Endothelial cell (in vitro differentiated cells): Measurements from ENCODE around the gene ADAMTS16. TPM values are rescaled to one million over a fixed set of nuclear protein-coding genes. Genes with fewer than 3 reads are reported as not detected.

Experiments
- DNase-seq: peaks from one replicate; pipeline ENCODE4 v3.0.0; 2021; ENCODE audit warnings: low spot score
- H3K27ac Mint-ChIP-seq: one replicate; pipeline ENCODE4 v1.8.0; 2021; ENCODE audit warnings: mixed read lengths, inconsistent platforms; ENCODE audit not compliant: unreplicated experiment
- H3K27me3 Mint-ChIP-seq: one replicate; pipeline ENCODE4 v1.8.0; 2021; ENCODE audit warnings: mild to moderate bottlenecking, moderate library complexity, mixed read lengths, inconsistent platforms; ENCODE audit not compliant: unreplicated experiment
- H3K36me3 Mint-ChIP-seq: one replicate; pipeline ENCODE4 v1.8.0; 2021; ENCODE audit warnings: mild to moderate bottlenecking, low read depth, mixed read lengths, inconsistent platforms; ENCODE audit not compliant: unreplicated experiment
- H3K4me1 Mint-ChIP-seq: one replicate; pipeline ENCODE4 v1.8.0; 2021; ENCODE audit warnings: mild to moderate bottlenecking, mixed read lengths, inconsistent platforms; ENCODE audit not compliant: unreplicated experiment
- H3K4me3 Mint-ChIP-seq: one replicate; pipeline ENCODE4 v1.8.0; 2021; ENCODE audit warnings: mild to moderate bottlenecking, mixed read lengths, inconsistent platforms; ENCODE audit not compliant: unreplicated experiment
- H3K9me3 Mint-ChIP-seq: one replicate; pipeline ENCODE4 v1.8.0; 2021; ENCODE audit warnings: mixed read lengths, inconsistent platforms; ENCODE audit not compliant: unreplicated experiment
- CTCF ChIP-seq: fragments of 200-600 bp; sonication (generic); IDR thresholded peaks from one replicate; pipeline ENCODE4 v1.5.0; 2021; ENCODE audit warnings: antibody characterized with exemption; ENCODE audit not compliant: unreplicated experiment
- total RNA-seq: library from RNA; stranded (reverse); fragmentation: NEBNext Ultra II Directional; extraction: Animal tissue kit (Norgen Biotek cat#: 25700); gene quantifications from one replicate; pipeline ENCODE4 v1.2.1, GENCODE V29; 2021; ENCODE audit not compliant: unreplicated experiment

Gene ADAMTS16
- total RNA-seq, 1 donor from 2014 or later: 27.8 TPM

GRCh38 chr5:5234912-5235311 lies 94.8 kb downstream of the ADAMTS16 start:
- no peak for DNase-seq
- peaks cover 7% of the 10 kb centered on the region for H3K4me1 Mint-ChIP-seq
- H3K4me3 Mint-ChIP-seq: no peak overlapping the region
- TF ChIP-seq CTCF: no peak
- H3K27me3 Mint-ChIP-seq: peaks cover 5% of the 10 kb centered on the region
- no peak overlapping the region for H3K27ac Mint-ChIP-seq
- H3K9me3 Mint-ChIP-seq: no peaks in the 10 kb centered on the region
- peaks cover 3% of the 10 kb centered on the region for H3K36me3 Mint-ChIP-seq

DNA sequence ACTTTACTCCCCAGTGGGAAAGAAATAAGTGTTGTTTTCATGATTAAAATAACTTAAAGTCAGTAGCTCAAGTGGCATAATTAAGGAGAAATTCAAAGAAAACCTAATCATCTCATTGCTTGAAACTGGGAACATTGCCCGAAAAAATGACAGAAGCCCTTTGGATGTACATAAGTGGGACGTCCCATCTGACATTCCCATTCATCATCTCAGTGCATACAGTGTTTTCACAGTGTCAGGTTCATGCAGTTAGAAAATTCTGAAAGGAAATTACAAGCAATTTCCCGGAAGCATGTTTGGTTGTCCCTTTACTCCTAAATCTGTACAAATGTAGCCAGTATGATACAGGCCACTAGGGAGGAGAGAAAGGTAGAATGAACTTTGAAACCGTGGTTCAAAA lies 95.6 kb downstream of the ADAMTS16 start:
- H3K9me3 Mint-ChIP-seq: no peaks in the 10 kb centered on the region
- H3K4me1 Mint-ChIP-seq: peaks cover 7% of the 10 kb centered on the region
- H3K27ac Mint-ChIP-seq: no peak overlapping the region
- TF ChIP-seq CTCF: no peak
- no peak for DNase-seq
- H3K27me3 Mint-ChIP-seq: peaks cover 5% of the 10 kb centered on the region
- peaks cover 5% of the 10 kb centered on the region for H3K36me3 Mint-ChIP-seq
- no peak overlapping the region for H3K4me3 Mint-ChIP-seq

GRCh38 chr5:5239191-5239590 lies 99.1 kb downstream of the ADAMTS16 start:
- H3K36me3 Mint-ChIP-seq: peaks cover 8% of the 10 kb centered on the region
- TF ChIP-seq CTCF: no peak
- peaks cover 7% of the 10 kb centered on the region for H3K4me1 Mint-ChIP-seq
- no peaks in the 10 kb centered on the region for H3K9me3 Mint-ChIP-seq
- DNase-seq: no peak
- H3K27ac Mint-ChIP-seq: no peak overlapping the region
- H3K4me3 Mint-ChIP-seq: no peak overlapping the region
- peaks cover 9% of the 10 kb centered on the region for H3K27me3 Mint-ChIP-seq

DNA sequence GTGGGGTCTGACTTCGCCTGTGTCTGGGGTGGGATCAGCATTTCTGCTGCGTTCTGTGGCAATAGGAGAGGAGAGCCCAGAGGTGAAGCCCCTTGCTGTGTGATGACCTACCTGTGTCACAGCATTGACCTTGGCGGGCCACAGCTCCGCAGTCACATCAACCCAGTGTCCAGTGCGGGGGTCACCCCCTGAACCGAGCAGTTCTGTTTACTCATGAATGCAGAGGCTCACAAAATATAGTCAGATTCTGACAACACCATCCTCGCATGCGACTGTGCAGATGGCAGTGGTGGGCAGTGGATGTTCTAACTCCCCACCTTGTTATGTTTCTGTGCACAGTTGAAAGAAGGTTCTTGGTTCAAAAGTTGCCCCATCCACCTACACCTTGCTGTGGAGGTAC lies 100.1 kb downstream of the ADAMTS16 start:
- H3K27me3 Mint-ChIP-seq: peaks cover 9% of the 10 kb centered on the region
- no peak for DNase-seq
- peaks cover 8% of the 10 kb centered on the region for H3K36me3 Mint-ChIP-seq
- H3K9me3 Mint-ChIP-seq: no peaks in the 10 kb centered on the region
- no peak for TF ChIP-seq CTCF
- no peak overlapping the region for H3K27ac Mint-ChIP-seq
- H3K4me1 Mint-ChIP-seq: peaks cover 7% of the 10 kb centered on the region
- no peak overlapping the region for H3K4me3 Mint-ChIP-seq

- H3K4me3 Mint-ChIP-seq: no peak overlapping the region
- no peak overlapping the region for H3K27ac Mint-ChIP-seq
- peaks cover 7% of the 10 kb centered on the region for H3K4me1 Mint-ChIP-seq
- peaks cover 8% of the 10 kb centered on the region for H3K27me3 Mint-ChIP-seq
- DNase-seq: no peak
- H3K9me3 Mint-ChIP-seq: no peaks in the 10 kb centered on the region
- peaks cover 8% of the 10 kb centered on the region for H3K36me3 Mint-ChIP-seq
- TF ChIP-seq CTCF: no peak
Measured at GRCh38 chr5:5242056-5242455, 101.9 kb downstream of the ADAMTS16 start.
